ENCODE data around the gene CAMKMT. TPM values are rescaled to one million over a fixed set of nuclear protein-coding genes. Genes with fewer than 3 reads are reported as not detected.
A peak's percentile ranks its signal among the peaks of the same experiment; 100 is the strongest.

The CAMKMT gene
- total RNA-seq, 1 donor from 2014 or later = 11.9 TPM

- H3K36me3 Mint-ChIP-seq (ENCODE audit: low read depth) = peaks cover 15% of the 10 kb centered on the region
- no peak overlapping the region for H3K27ac Mint-ChIP-seq (ENCODE audit: unreplicated experiment)
- peaks cover 15% of the 10 kb centered on the region for H3K4me1 Mint-ChIP-seq
- peaks cover 10% of the 10 kb centered on the region for H3K9me3 Mint-ChIP-seq
- no peak overlapping the region for H3K4me3 Mint-ChIP-seq
- no peak for TF ChIP-seq CTCF (conservative IDR thresholded peaks at IDR 0.05)
- no peak for DNase-seq (ENCODE audit: low read depth, low spot score)
- H3K27me3 Mint-ChIP-seq (ENCODE audit: low read depth) = no peaks in the 10 kb centered on the region
Measured at GRCh38 chr2:44459739-44460138, 98.0 kb downstream of the CAMKMT start.

DNA sequence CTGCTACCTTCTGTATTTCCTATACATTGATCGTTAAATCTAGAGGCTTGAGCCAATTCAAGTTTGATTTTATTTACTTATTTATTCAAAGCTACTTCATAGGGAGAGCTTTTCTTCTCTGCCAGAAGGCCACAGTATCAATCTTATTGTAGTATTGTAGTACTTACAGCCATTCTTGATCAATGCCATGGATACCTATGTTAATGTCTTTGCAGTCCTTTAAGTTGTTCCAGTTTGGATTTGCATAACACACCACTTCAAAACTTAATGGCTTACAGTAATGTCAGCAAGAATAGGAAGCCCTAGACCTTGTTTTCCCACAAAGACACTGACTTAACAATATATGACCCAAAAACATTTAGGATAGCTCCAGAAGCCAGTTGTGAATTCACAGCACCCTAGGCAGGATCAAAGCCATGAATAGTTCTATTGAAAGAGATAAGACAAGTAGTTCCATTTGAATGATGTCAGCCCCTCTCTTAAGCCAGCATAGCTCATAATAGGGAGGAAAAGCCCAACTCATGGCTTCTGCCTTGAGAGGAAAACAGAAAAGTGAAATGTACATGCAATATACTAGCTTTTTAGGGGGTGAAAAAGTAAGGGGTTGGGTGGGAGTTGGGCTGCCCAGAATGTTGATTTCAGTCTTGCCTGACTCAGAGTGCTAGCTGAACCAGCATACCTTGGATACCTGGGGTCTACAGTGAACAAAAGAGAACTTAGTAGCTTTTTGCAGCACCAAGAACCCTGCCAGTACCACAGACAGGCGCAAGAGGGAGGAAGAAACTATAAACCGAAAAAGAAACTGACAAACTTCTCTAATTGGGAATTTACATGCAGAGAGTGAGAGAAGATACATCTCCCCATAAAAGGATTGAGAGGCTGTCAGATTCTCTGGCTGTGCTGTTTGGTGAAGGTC lies 101.4 kb downstream of the CAMKMT start:
- H3K27ac Mint-ChIP-seq (ENCODE audit: unreplicated experiment) = peak overlapping the region; percentile 28
- peaks cover 19% of the 10 kb centered on the region for H3K9me3 Mint-ChIP-seq
- no peak for DNase-seq (ENCODE audit: low read depth, low spot score)
- H3K4me1 Mint-ChIP-seq = peaks cover 15% of the 10 kb centered on the region
- TF ChIP-seq CTCF (conservative IDR thresholded peaks at IDR 0.05) = no peak
- no peaks in the 10 kb centered on the region for H3K27me3 Mint-ChIP-seq (ENCODE audit: low read depth)
- no peak overlapping the region for H3K4me3 Mint-ChIP-seq
- H3K36me3 Mint-ChIP-seq (ENCODE audit: low read depth) = peaks cover 23% of the 10 kb centered on the region

DNA sequence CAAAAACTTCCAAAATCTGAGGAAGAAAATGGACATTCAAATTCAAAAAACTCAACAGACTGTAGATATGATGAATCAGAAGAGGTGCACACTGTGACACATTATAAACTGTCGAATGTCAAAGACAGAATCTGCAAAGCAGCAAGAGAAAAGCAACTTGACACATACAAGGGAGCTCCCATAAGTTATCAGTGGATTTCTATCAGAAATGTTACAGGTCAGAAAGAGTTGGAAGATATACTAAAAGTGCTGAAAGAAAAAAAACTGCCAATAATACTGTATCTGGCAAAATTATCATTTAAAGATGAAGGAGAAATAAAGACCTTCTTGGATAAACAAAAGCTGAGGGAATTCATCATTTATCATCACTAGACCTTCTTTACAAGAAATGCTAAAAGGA lies 102.7 kb downstream of the CAMKMT start:
- Mint-ChIP-seq H3K9me3 (peaks cover 25% of the 10 kb centered on the region), H3K27me3 (ENCODE audit: low read depth) (no peaks in the 10 kb centered on the region), H3K27ac (ENCODE audit: unreplicated experiment) (no peak overlapping the region), H3K4me1 (peaks cover 15% of the 10 kb centered on the region), H3K4me3 (no peak overlapping the region), H3K36me3 (ENCODE audit: low read depth) (peaks cover 27% of the 10 kb centered on the region)
- TF ChIP-seq CTCF (conservative IDR thresholded peaks at IDR 0.05) = no peak
- DNase-seq (ENCODE audit: low read depth, low spot score) = no peak

DNA sequence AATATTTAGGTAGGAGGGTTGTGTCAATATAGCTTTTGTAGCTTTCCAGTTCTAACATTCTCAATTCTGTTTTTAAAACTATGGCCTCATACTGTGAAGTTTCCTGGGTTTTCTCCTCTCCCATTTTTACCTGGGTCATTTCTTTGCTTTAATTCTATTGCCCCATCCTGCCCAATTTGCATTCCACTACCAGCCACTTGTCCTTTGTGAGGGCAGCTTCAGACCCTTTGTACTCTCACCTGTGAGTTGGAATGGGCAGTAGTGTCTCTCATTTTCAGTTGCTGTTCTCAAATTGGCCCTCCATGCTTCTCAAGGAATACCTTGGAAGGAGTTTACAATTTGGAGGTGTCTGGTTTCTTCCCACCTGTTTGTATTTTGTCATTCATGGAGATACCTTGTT lies 108.4 kb downstream of the CAMKMT start:
- H3K36me3 Mint-ChIP-seq (ENCODE audit: low read depth) = peaks cover 12% of the 10 kb centered on the region
- DNase-seq (ENCODE audit: low read depth, low spot score) = no peak
- no peak overlapping the region for H3K27ac Mint-ChIP-seq (ENCODE audit: unreplicated experiment)
- no peaks in the 10 kb centered on the region for H3K27me3 Mint-ChIP-seq (ENCODE audit: low read depth)
- no peak overlapping the region for H3K4me3 Mint-ChIP-seq
- H3K4me1 Mint-ChIP-seq = no peaks in the 10 kb centered on the region
- TF ChIP-seq CTCF (conservative IDR thresholded peaks at IDR 0.05) = no peak
- peaks cover 16% of the 10 kb centered on the region for H3K9me3 Mint-ChIP-seq

GRCh38 chr2:44477657-44478414 lies 116.1 kb downstream of the CAMKMT start:
- no peak for DNase-seq (ENCODE audit: low read depth, low spot score)
- no peaks in the 10 kb centered on the region for H3K27me3 Mint-ChIP-seq (ENCODE audit: low read depth)
- no peak overlapping the region for H3K27ac Mint-ChIP-seq (ENCODE audit: unreplicated experiment)
- no peaks in the 10 kb centered on the region for H3K9me3 Mint-ChIP-seq
- H3K4me1 Mint-ChIP-seq = peaks cover 5% of the 10 kb centered on the region
- no peaks in the 10 kb centered on the region for H3K36me3 Mint-ChIP-seq (ENCODE audit: low read depth)
- no peak overlapping the region for H3K4me3 Mint-ChIP-seq
- TF ChIP-seq CTCF (conservative IDR thresholded peaks at IDR 0.05) = no peak

All from neural crest cell (in vitro differentiated cells).